ENCODE results near the gene DIPK1A.
"Not testable (repeated sequence)": the region's sequence is repeated elsewhere in the genome, so short reads cannot be mapped to it uniquely, and the experiment has no call there.

GRCh38 chr1:92974112-92974511 lies 12.8 kb upstream of the DIPK1A start:
- TF ChIP-seq SIN3A (IDR thresholded peaks at IDR 0.05; ENCODE audit: borderline replicate concordance, insufficient read depth, low read depth, low read length); CTCF (IDR thresholded peaks at IDR 0.05); POLR2AphosphoS5 (IDR thresholded peaks at IDR 0.05; ENCODE audit: low read depth, low read length); TCF7L2 (IDR thresholded peaks at IDR 0.05; ENCODE audit: low read depth, low read length): not testable (repeated sequence)
- TF ChIP-seq, protein P1, sequence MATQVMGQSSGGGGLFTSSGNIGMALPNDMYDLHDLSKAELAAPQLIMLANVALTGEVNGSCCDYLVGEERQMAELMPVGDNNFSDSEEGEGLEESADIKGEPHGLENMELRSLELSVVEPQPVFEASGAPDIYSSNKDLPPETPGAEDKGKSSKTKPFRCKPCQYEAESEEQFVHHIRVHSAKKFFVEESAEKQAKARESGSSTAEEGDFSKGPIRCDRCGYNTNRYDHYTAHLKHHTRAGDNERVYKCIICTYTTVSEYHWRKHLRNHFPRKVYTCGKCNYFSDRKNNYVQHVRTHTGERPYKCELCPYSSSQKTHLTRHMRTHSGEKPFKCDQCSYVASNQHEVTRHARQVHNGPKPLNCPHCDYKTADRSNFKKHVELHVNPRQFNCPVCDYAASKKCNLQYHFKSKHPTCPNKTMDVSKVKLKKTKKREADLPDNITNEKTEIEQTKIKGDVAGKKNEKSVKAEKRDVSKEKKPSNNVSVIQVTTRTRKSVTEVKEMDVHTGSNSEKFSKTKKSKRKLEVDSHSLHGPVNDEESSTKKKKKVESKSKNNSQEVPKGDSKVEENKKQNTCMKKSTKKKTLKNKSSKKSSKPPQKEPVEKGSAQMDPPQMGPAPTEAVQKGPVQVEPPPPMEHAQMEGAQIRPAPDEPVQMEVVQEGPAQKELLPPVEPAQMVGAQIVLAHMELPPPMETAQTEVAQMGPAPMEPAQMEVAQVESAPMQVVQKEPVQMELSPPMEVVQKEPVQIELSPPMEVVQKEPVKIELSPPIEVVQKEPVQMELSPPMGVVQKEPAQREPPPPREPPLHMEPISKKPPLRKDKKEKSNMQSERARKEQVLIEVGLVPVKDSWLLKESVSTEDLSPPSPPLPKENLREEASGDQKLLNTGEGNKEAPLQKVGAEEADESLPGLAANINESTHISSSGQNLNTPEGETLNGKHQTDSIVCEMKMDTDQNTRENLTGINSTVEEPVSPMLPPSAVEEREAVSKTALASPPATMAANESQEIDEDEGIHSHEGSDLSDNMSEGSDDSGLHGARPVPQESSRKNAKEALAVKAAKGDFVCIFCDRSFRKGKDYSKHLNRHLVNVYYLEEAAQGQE (IDR thresholded peaks at IDR 0.05; ENCODE audit: insufficient read depth in 1 of 2, low read depth in 2 of 2, low read length in 1 of 2): not testable (repeated sequence)

All from Panc1 (cell line).